H1 (cell line): ENCODE results near the gene NPC2. TPM values are rescaled to one million over a fixed set of nuclear protein-coding genes. Genes with fewer than 3 reads are reported as not detected.

Experiments used
- CTCF ChIA-PET: fragments of 300-600 bp; sonication (Branson Sonifier 250); formaldehyde crosslinking; loops from one replicate; lab custom pipeline; 2021; ENCODE audit not compliant: partially characterized antibody; lab: Charles Lee
- POLR2A ChIA-PET: fragments of 300-600 bp; sonication (Branson Sonifier 250); formaldehyde crosslinking; loops from one replicate; lab custom pipeline; 2021; ENCODE audit warnings: inconsistent platforms; ENCODE audit not compliant: partially characterized antibody; lab: Charles Lee
- DNase-seq, 2 experiments: peaks; one replicate each; pipeline versions ENCODE4 v3.0.0 to v3.0.0-alpha.2; 2010 to 2022; ENCODE audit warnings: low spot score in 2 of 2, low read depth in 1 of 2, mixed read lengths in 1 of 2
- FAIRE-seq: peaks from 2 replicates; lab custom pipeline; 2011; peaks lifted over from hg19 to GRCh38; lab: Jason Lieb, UNC
- H2AFZ ChIP-seq: 2 replicates; pipeline ENCODE4 v1.8.1; 2012; ENCODE audit warnings: low read length, inconsistent platforms
- H2AK5ac ChIP-seq: 2 replicates; pipeline ENCODE4 v1.6.1; 2013; ENCODE audit warnings: low read depth, low read length
- H2BK120ac ChIP-seq: replicated peaks from 2 replicates; pipeline ENCODE3; 2013; ENCODE audit warnings: low read depth, low read length, inconsistent platforms
- H2BK12ac ChIP-seq: 2 replicates; pipeline ENCODE4 v1.6.1; 2013; ENCODE audit warnings: low read depth, low read length
- H2BK15ac ChIP-seq: 2 replicates; pipeline ENCODE4 v1.6.1; 2013; ENCODE audit warnings: low read length
- H2BK20ac ChIP-seq: 2 replicates; pipeline ENCODE4 v1.6.1; 2013; ENCODE audit warnings: low read length
- H2BK5ac ChIP-seq: 2 replicates; pipeline ENCODE4 v1.6.1; 2013; ENCODE audit warnings: low read depth, low read length
- H3K14ac ChIP-seq: 2 replicates; pipeline ENCODE4 v1.6.1; 2013; ENCODE audit warnings: inconsistent platforms; ENCODE audit not compliant: insufficient read length
- H3K18ac ChIP-seq: 2 replicates; pipeline ENCODE4 v1.6.1; 2013; ENCODE audit warnings: low read length; ENCODE audit errors: extremely low read depth
- H3K23ac ChIP-seq: 2 replicates; pipeline ENCODE4 v1.6.1; 2013; ENCODE audit warnings: inconsistent platforms; ENCODE audit not compliant: insufficient read length
- H3K23me2 ChIP-seq: 2 replicates; pipeline ENCODE4 v1.6.1; 2013; ENCODE audit warnings: low read depth, low read length
- H3K27ac ChIP-seq: 2 replicates; pipeline ENCODE4 v1.6.1; 2011; ENCODE audit warnings: low read depth, low read length, inconsistent platforms
- H3K27me3 ChIP-seq, 4 experiments: replicated peaks in 1 of 4; 1 replicate in 1 of 4; 2 replicates in 3 of 4; pipeline versions ENCODE4 v1.6.1 to v1.8.1; 2011 to 2013; ENCODE audit warnings: low read length in 3 of 4, mild to moderate bottlenecking in 3 of 4, inconsistent platforms in 2 of 4, mixed read lengths in 2 of 4, moderate library complexity in 1 of 4; ENCODE audit not compliant: control insufficient read depth in 3 of 4, insufficient read depth in 3 of 4; ENCODE audit errors: extremely low read depth in 1 of 4
- H3K36me3 ChIP-seq, 4 experiments: 2 replicates each; pipeline versions ENCODE4 v1.6.1 to v1.8.1; 2011 to 2013; ENCODE audit warnings: mild to moderate bottlenecking in 4 of 4, low read length in 3 of 4, moderate library complexity in 2 of 4, control low read depth in 1 of 4, inconsistent platforms in 1 of 4; ENCODE audit not compliant: insufficient read depth in 4 of 4, control insufficient read depth in 2 of 4
- H3K4ac ChIP-seq: replicated peaks from 2 replicates; pipeline ENCODE3; 2013; ENCODE audit warnings: low read length, low read depth, mixed read lengths, inconsistent platforms; ENCODE audit not compliant: insufficient read length
- H3K4me1 ChIP-seq, 4 experiments: replicated peaks in 1 of 4; 1 replicate in 1 of 4; 2 replicates in 3 of 4; pipeline versions ENCODE4 v1.6.1 to v1.8.1; 2011 to 2013; ENCODE audit warnings: low read length in 3 of 4, inconsistent platforms in 2 of 4, mixed read lengths in 1 of 4; ENCODE audit not compliant: insufficient read depth in 4 of 4, control insufficient read depth in 3 of 4
- H3K4me2 ChIP-seq, 2 experiments: 2 replicates each; pipeline versions ENCODE4 v1.6.1 to v1.8.1; 2011 to 2013; ENCODE audit warnings: low read depth in 2 of 2, low read length in 2 of 2, control low read depth in 1 of 2, inconsistent platforms in 1 of 2, mild to moderate bottlenecking in 1 of 2; ENCODE audit not compliant: insufficient read depth in 1 of 2
- H3K4me3 ChIP-seq, 4 experiments: fragments of 200-600, 300-600 bp in 1 of 4; sonication (generic), shearing (Covaris generic), sonication (Bioruptor Twin) in 1 of 4; 2 replicates each; pipeline versions ENCODE4 v1.5.1 to v1.8.1; 2011 to 2016; ENCODE audit warnings: low read length in 4 of 4, low read depth in 3 of 4, control low read depth in 2 of 4, inconsistent platforms in 2 of 4, mild to moderate bottlenecking in 2 of 4, mixed read lengths in 1 of 4, moderate library complexity in 1 of 4; ENCODE audit not compliant: insufficient read depth in 2 of 4; ENCODE audit errors: extremely low read depth in 1 of 4
- H3K56ac ChIP-seq: replicated peaks from 2 replicates; pipeline ENCODE3; 2013; ENCODE audit warnings: low read depth, mild to moderate bottlenecking, mixed read lengths, low read length, inconsistent platforms; ENCODE audit not compliant: insufficient read length
- H3K79me1 ChIP-seq: 2 replicates; pipeline ENCODE4 v1.6.1; 2013; ENCODE audit warnings: low read depth, low read length, control low read depth
- H3K79me2 ChIP-seq, 2 experiments: 2 replicates each; pipeline versions ENCODE4 v1.6.1 to v1.8.1; 2012 to 2013; ENCODE audit warnings: low read length in 2 of 2, mild to moderate bottlenecking in 2 of 2, inconsistent platforms in 1 of 2; ENCODE audit not compliant: insufficient read depth in 2 of 2, control insufficient read depth in 1 of 2
- H3K9ac ChIP-seq, 4 experiments: replicated peaks in 1 of 4; 1 replicate in 1 of 4; 2 replicates in 3 of 4; pipeline versions ENCODE4 v1.6.1 to v1.8.1; 2011 to 2013; ENCODE audit warnings: low read depth in 3 of 4, low read length in 3 of 4, control low read depth in 2 of 4, mild to moderate bottlenecking in 2 of 4, moderate library complexity in 2 of 4, inconsistent platforms in 1 of 4; ENCODE audit errors: extremely low read depth in 1 of 4
- H3K9me3 ChIP-seq, 2 experiments: 2 replicates each; pipeline versions ENCODE4 v1.6.1 to v1.8.1; 2012 to 2013; ENCODE audit warnings: mild to moderate bottlenecking in 2 of 2, moderate library complexity in 2 of 2, control low read depth in 1 of 2, inconsistent platforms in 1 of 2, low read depth in 1 of 2, low read length in 1 of 2, mixed read lengths in 1 of 2; ENCODE audit not compliant: insufficient read depth in 2 of 2
- H4K20me1 ChIP-seq, 2 experiments: replicated peaks in 1 of 2; 2 replicates each; pipeline versions ENCODE3 to v1.8.1; 2011 to 2013; ENCODE audit warnings: inconsistent platforms in 2 of 2, low read length in 2 of 2, mild to moderate bottlenecking in 1 of 2; ENCODE audit not compliant: insufficient read depth in 2 of 2, control insufficient read depth in 1 of 2
- H4K5ac ChIP-seq: 2 replicates; pipeline ENCODE4 v1.6.1; 2013; ENCODE audit warnings: low read length, low read depth, mixed read lengths, inconsistent platforms; ENCODE audit not compliant: insufficient read length
- H4K8ac ChIP-seq: 2 replicates; pipeline ENCODE4 v1.8.0; 2013; ENCODE audit warnings: mild to moderate bottlenecking, moderate library complexity, low read length, inconsistent platforms; ENCODE audit not compliant: insufficient read depth; ENCODE audit errors: extremely low read depth
- H4K91ac ChIP-seq: replicated peaks from 2 replicates; pipeline ENCODE3; 2013; ENCODE audit warnings: low read length, mixed read lengths, inconsistent platforms; ENCODE audit not compliant: insufficient read length
- BRCA1 ChIP-seq: IDR thresholded peaks from 2 replicates; pipeline ENCODE4 v1.6.1; 2012; ENCODE audit warnings: low read depth, low read length, improper control_type of control experiment
- KDM4A ChIP-seq: IDR thresholded peaks from one replicate; pipeline ENCODE4 v1.7.1; 2012; ENCODE audit warnings: low read depth, mild to moderate bottlenecking, moderate library complexity, low read length, inconsistent platforms; ENCODE audit not compliant: severe bottlenecking
- RBBP5 ChIP-seq: IDR thresholded peaks from 2 replicates; pipeline ENCODE4 v1.7.1; 2012; ENCODE audit warnings: low read depth, mild to moderate bottlenecking, inconsistent platforms, low read length, moderate library complexity, borderline replicate concordance
- RXRA ChIP-seq: IDR thresholded peaks from 2 replicates; pipeline ENCODE4 v1.6.1; 2011; ENCODE audit warnings: low read depth, mild to moderate bottlenecking, low read length, moderate library complexity; ENCODE audit not compliant: insufficient read depth
- SIX5 ChIP-seq: IDR thresholded peaks from 2 replicates; pipeline ENCODE4 v1.6.1; 2011; ENCODE audit warnings: mild to moderate bottlenecking, low read depth, low read length
- SP4 ChIP-seq: IDR thresholded peaks from 2 replicates; pipeline ENCODE4 v1.6.1; 2012; ENCODE audit warnings: low read length, inconsistent platforms
- TAF7 ChIP-seq: optimal IDR thresholded peaks from 2 replicates; pipeline ENCODE3; 2011; ENCODE audit warnings: low read depth, mild to moderate bottlenecking, inconsistent platforms, low read length, moderate library complexity, borderline replicate concordance
- WGBS, 2 experiments: shearing (Covaris generic) in 1 of 2; methylation state at CpG; one replicate each; pipeline versions ENCODE4 v1.1.6 to v1.1.7; 2013 to 2015; ENCODE audit warnings: low lambda C conversion rate in 2 of 2, mixed read lengths in 2 of 2, inconsistent platforms in 1 of 2, low coverage in 1 of 2, missing lambda C conversion rate in 1 of 2; ENCODE audit not compliant: insufficient replicate concordance in 2 of 2, insufficient coverage in 1 of 2, insufficient read length in 1 of 2; ENCODE audit errors: extremely low coverage in 1 of 2, missing lambda C conversion rate in 1 of 2; 5-methylcytosine and 5-hydroxymethylcytosine counted together
- polyA plus RNA-seq, 7 experiments: library from polyadenylated mRNA; depleted of rRNA in 3 of 7; stranded (reverse) in 5 of 7; unstranded in 2 of 7; fragments of >200 nt in 5 of 7; fragments of 200-250 nt in 2 of 7; gene quantifications; 1 replicate in 5 of 7; 2 replicates in 1 of 7; 4 replicates in 1 of 7; pipeline versions ENCODE4 v1.2.1 to v1.2.3, GENCODE V29; 2011 to 2013; ENCODE audit warnings: missing spikeins in 2 of 7, mixed read lengths in 2 of 7
- total RNA-seq: library from RNA; stranded (reverse); fragmentation: NEBNext Ultra II Directional; extraction: Animal tissue kit (Norgen Biotek cat#: 25700); gene quantifications from 2 replicates; pipeline ENCODE4 v1.2.1, GENCODE V29; 2021
- TF ChIP-seq, protein P1 (sequence below): IDR thresholded peaks from 2 replicates; pipeline ENCODE4 v1.6.1; 2011; ENCODE audit warnings: low read length, improper control_type of control experiment

Gene NPC2
- total and polyA plus RNA-seq, 2 of the 8 experiments (the other 6 are each of a cell fraction or from before 2014, with no cell fraction given) = 178 to 258 TPM

DNA sequence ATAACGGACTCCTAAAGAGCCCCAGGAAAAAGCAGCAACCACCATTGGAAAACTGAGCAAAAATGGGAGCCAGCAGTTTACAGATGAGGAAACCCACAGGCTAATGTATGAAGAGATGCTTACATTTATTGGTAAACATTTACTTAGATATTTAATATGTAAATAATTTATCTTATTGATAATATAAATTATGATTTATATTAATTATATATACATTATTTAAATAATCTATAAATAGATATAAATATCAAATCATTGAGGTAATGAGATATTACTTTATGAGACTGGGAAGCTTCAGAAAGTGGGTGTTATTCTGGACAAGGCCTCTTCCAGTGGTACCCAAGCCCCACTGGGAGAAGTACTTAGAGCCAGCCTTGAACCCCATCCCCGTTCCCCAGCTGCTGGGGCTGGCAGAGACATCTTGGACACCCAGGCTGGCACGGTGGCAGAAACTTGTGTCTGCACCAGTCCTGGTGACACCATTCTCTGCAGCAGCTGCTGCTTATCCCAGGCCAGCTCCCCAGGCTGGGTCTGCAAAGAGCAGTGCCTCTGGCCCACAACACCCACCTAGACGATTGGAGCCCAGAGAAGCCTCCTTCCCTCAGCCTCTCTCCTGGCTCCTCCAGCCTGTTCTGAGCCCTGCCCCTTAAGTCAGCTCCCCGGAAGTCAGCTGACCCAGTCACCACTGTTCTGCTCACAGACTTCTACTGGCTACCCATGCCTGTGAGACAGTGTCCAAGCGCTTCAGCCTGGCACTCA, 26.4 kb upstream of the NPC2 start:
- Histone ChIP-seq H3K9me3 (no peaks in the 10 kb centered on the region), H4K8ac (no peak overlapping the region), H3K27ac (no peak overlapping the region), H2BK20ac (no peak overlapping the region), H3K23me2 (no peaks in the 10 kb centered on the region), H3K79me1 (no peaks in the 10 kb centered on the region), H3K56ac (no peak overlapping the region), H3K27me3 (no peaks in the 10 kb centered on the region; a peak in 1 of 7 replicates), H2AK5ac (no peak overlapping the region), H2BK12ac (no peak overlapping the region; the same call in 1 of the 2 replicates), H4K91ac (no peak overlapping the region), H3K23ac (no peak overlapping the region), H2AFZ (no peak overlapping the region), H3K9ac (no peak overlapping the region), H4K5ac (no peak overlapping the region), H3K79me2 (no peaks in the 10 kb centered on the region), H3K18ac (no peak overlapping the region), H2BK15ac (no peak overlapping the region), H3K4me2 (no peak overlapping the region), H2BK5ac (no peak overlapping the region), H2BK120ac (no peak overlapping the region), H3K4ac (no peak overlapping the region), H3K36me3 (no peaks in the 10 kb centered on the region), H3K14ac (no peak overlapping the region), H3K4me1 (peaks cover 3 to 10% (median 5%) of the 10 kb centered on the region in 4 experiments; a peak in 5 of 7 replicates), H3K4me3 (no peak overlapping the region), H4K20me1 (no peaks in the 10 kb centered on the region)
- ChIA-PET CTCF (interaction anchor here (0.6 to 5.7 kb wide), 11 partner anchors 9 to 245 kb away, joined by 3 to 51 read pairs (median 4); no protein-coding TSS in a partner anchor), POLR2A (interaction anchor here (1.1 to 2.7 kb wide), 2 partner anchors 10 to 12 kb away, joined by 3 to 7 read pairs; no protein-coding TSS in a partner anchor)
- 84% methylated on average over 6 of the region's 6 CpGs; no CpG with 5 or more reads in 1 of the 2 experiments for WGBS, 2 experiments
- FAIRE-seq = no peak
- DNase-seq = no peak
- TF ChIP-seq RXRA (no peak), KDM4A (no peak), SIX5 (no peak), TAF7 (no peak), RBBP5 (no peak), SP4 (no peak), BRCA1 (no peak)
- TF ChIP-seq, protein P1, sequence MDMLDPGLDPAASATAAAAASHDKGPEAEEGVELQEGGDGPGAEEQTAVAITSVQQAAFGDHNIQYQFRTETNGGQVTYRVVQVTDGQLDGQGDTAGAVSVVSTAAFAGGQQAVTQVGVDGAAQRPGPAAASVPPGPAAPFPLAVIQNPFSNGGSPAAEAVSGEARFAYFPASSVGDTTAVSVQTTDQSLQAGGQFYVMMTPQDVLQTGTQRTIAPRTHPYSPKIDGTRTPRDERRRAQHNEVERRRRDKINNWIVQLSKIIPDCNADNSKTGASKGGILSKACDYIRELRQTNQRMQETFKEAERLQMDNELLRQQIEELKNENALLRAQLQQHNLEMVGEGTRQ = no peak
